Neural progenitor cell (in vitro differentiated cells): ENCODE data around the gene MGMT. TPM values are rescaled to one million over a fixed set of nuclear protein-coding genes. Genes with fewer than 3 reads are reported as not detected.

Experiments
- DNase-seq: peaks from one replicate; pipeline ENCODE4 v3.0.0-alpha.2; 2016; ENCODE audit warnings: low spot score
- H2AFZ ChIP-seq: fragments of 200-600 bp; sonication (generic); replicated peaks from 2 replicates; pipeline ENCODE4 v1.6.1; 2016; ENCODE audit warnings: antibody characterized with exemption
- H3F3A ChIP-seq: fragments of 200-600 bp; sonication (generic); 2 replicates; pipeline ENCODE4 v1.6.1; 2016; ENCODE audit warnings: antibody characterized with exemption, low read depth
- H3K27ac ChIP-seq: fragments of 200-600 bp; sonication (generic); 2 replicates; pipeline ENCODE4 v1.5.1; 2016; ENCODE audit warnings: mild to moderate bottlenecking
- H3K27me3 ChIP-seq: fragments of 200-600 bp; sonication (generic); 2 replicates; pipeline ENCODE4 v1.6.1; 2016; ENCODE audit warnings: mild to moderate bottlenecking, moderate library complexity
- H3K36me3 ChIP-seq: fragments of 200-600 bp; sonication (generic); 2 replicates; pipeline ENCODE4 v1.5.1; 2016
- H3K4me1 ChIP-seq: fragments of 200-600 bp; sonication (generic); 2 replicates; pipeline ENCODE4 v1.6.1; 2016; ENCODE audit warnings: mixed run types
- H3K4me2 ChIP-seq: fragments of 200-600 bp; sonication (generic); 2 replicates; pipeline ENCODE4 v1.6.1; 2016
- H3K4me3 ChIP-seq: fragments of 200-600 bp; sonication (generic); 2 replicates; pipeline ENCODE4 v1.5.1; 2016
- H3K79me2 ChIP-seq: fragments of 200-600 bp; sonication (generic); 2 replicates; pipeline ENCODE4 v1.6.1; 2016; ENCODE audit warnings: low read depth
- H3K9ac ChIP-seq: fragments of 200-600 bp; sonication (generic); 2 replicates; pipeline ENCODE4 v1.6.1; 2016
- H3K9me3 ChIP-seq: fragments of 200-600 bp; sonication (generic); 2 replicates; pipeline ENCODE4 v1.5.1; 2016; ENCODE audit warnings: low read depth
- H4K20me1 ChIP-seq: fragments of 200-600 bp; sonication (generic); 2 replicates; pipeline ENCODE4 v1.6.1; 2016; ENCODE audit warnings: low read depth
- H3K27ac Mint-ChIP-seq: 3 replicates; pipeline ENCODE4 v1.8.0; 2021; ENCODE audit warnings: mixed read lengths
- H3K27me3 Mint-ChIP-seq: 2 replicates; pipeline ENCODE4 v1.8.0; 2022; ENCODE audit warnings: low read depth, mild to moderate bottlenecking, inconsistent platforms, moderate library complexity, mixed read lengths; ENCODE audit not compliant: insufficient read depth
- H3K36me3 Mint-ChIP-seq: 3 replicates; pipeline ENCODE4 v1.8.0; 2021; ENCODE audit warnings: mixed read lengths
- H3K4me1 Mint-ChIP-seq: 3 replicates; pipeline ENCODE4 v1.8.0; 2021; ENCODE audit warnings: mixed read lengths
- H3K4me3 Mint-ChIP-seq: 3 replicates; pipeline ENCODE4 v1.8.0; 2021; ENCODE audit warnings: mild to moderate bottlenecking, moderate library complexity, mixed read lengths
- H3K9me3 Mint-ChIP-seq: 3 replicates; pipeline ENCODE4 v1.8.0; 2020; ENCODE audit warnings: mixed read lengths
- CTCF ChIP-seq: fragments of 200-600 bp; sonication (generic); IDR thresholded peaks from 2 replicates; pipeline ENCODE4 v1.5.1; 2017; ENCODE audit warnings: antibody characterized with exemption, mild to moderate bottlenecking
- EZH2 ChIP-seq: fragments of 200-600 bp; sonication (generic); IDR thresholded peaks from 2 replicates; pipeline ENCODE4 v1.6.1; 2017; ENCODE audit warnings: antibody characterized with exemption, mild to moderate bottlenecking, moderate library complexity
- EZH2phosphoT487 ChIP-seq: fragments of 200-600 bp; sonication (generic); IDR thresholded peaks from 2 replicates; pipeline ENCODE4 v1.6.1; 2017; ENCODE audit warnings: antibody characterized with exemption
- total RNA-seq: library from RNA; depleted of rRNA; stranded (reverse); fragments of >200 nt; gene quantifications from 2 replicates; pipeline ENCODE4 v1.2.3, GENCODE V29; 2015; ENCODE audit warnings: low replicate concordance

MGMT gene
- total RNA-seq, 1 donor from 2014 or later, result 17.5 TPM

DNA sequence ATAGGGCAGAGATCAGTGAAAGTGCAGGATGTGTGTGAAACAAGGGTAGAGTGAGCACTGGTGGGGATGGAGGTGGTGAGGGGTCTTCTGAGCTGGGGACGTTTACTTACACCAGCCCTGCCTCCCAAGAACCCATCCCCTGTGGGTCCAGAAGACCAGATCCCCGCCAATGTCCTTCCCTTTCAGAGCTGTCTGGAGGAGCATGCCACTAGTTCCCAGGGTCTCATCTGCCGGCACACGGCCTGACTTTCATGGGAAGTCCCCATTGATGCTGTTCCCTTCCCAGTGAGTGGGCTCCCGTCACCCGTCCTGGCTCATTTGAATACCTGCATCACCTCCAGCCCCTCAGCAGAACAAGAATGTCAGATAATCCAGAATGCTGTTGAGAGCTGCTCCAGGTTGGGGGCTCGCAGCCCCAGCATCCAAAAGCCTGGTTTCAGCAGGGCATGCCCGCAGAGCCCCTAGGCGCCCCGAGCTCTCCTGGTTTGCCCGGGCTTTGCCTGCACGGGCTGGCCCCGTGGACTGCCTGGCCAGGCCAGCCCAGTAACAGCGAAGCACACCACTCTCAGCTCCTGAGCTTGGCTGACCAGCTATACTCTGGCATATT lies 246.7 kb downstream of the MGMT start:
- no peak for TF ChIP-seq EZH2
- no peak for TF ChIP-seq EZH2phosphoT487
- no peak for TF ChIP-seq CTCF
- H3K4me3 Mint-ChIP-seq, result no peak overlapping the region
- Histone ChIP-seq H3K79me2 (no peaks in the 10 kb centered on the region), H3K4me3 (no peak overlapping the region), H2AFZ (no peak overlapping the region), H3K27me3 (no peaks in the 10 kb centered on the region), H3F3A (peaks cover 8% of the 10 kb centered on the region), H3K9me3 (no peaks in the 10 kb centered on the region), H3K4me1 (peaks cover 24% of the 10 kb centered on the region), H4K20me1 (peaks cover 3% of the 10 kb centered on the region), H3K4me2 (no peak overlapping the region), H3K36me3 (no peaks in the 10 kb centered on the region), H3K27ac (no peak overlapping the region), H3K9ac (no peak overlapping the region)
- H3K27ac Mint-ChIP-seq, result no peak overlapping the region
- peaks cover 29% of the 10 kb centered on the region for H3K4me1 Mint-ChIP-seq
- H3K9me3 Mint-ChIP-seq, result no peaks in the 10 kb centered on the region
- DNase-seq, result no peak
- H3K36me3 Mint-ChIP-seq, result peaks cover 6% of the 10 kb centered on the region
- no peaks in the 10 kb centered on the region for H3K27me3 Mint-ChIP-seq

DNA sequence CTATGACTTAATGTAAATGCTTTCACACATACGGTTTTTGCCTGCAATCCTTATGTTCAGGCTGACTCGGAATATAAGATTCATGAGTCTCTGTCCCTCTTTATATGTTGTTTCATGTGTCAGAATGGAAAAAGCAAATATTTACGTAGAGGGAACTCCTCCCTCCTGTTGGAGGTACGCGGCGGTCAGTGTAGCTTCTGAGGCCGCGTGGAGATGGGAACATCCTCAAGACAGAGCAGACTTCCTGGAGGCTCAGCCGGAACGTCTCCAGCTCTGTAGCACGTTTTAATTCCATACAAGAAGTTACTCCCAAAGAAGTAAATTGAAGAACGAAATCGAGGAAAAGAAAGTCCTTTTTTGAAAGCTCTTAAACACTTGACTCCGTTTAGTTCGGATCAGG lies 248.8 kb downstream of the MGMT start:
- TF ChIP-seq EZH2 (no peak), CTCF (no peak), EZH2phosphoT487 (no peak)
- H3K9me3 ChIP-seq, result no peaks in the 10 kb centered on the region
- Mint-ChIP-seq H3K27ac (no peak overlapping the region), H3K36me3 (peaks cover 2% of the 10 kb centered on the region), H3K4me3 (no peak overlapping the region), H3K9me3 (peaks cover 2% of the 10 kb centered on the region), H3K4me1 (peaks cover 26% of the 10 kb centered on the region), H3K27me3 (peaks cover 4% of the 10 kb centered on the region)
- no peak for DNase-seq
- H3K4me2 ChIP-seq, result no peak overlapping the region
- peaks cover 18% of the 10 kb centered on the region for H3K4me1 ChIP-seq
- H2AFZ ChIP-seq, result no peak overlapping the region
- no peak overlapping the region for H3K27ac ChIP-seq
- H3K4me3 ChIP-seq, result no peak overlapping the region
- H4K20me1 ChIP-seq, result peaks cover 3% of the 10 kb centered on the region
- no peaks in the 10 kb centered on the region for H3K27me3 ChIP-seq
- no peaks in the 10 kb centered on the region for H3K36me3 ChIP-seq
- H3K79me2 ChIP-seq, result no peaks in the 10 kb centered on the region
- peaks cover 8% of the 10 kb centered on the region for H3F3A ChIP-seq
- H3K9ac ChIP-seq, result no peak overlapping the region

- Histone ChIP-seq H3K36me3 (no peaks in the 10 kb centered on the region), H3K9ac (no peak overlapping the region), H3K4me3 (no peak overlapping the region), H3K4me2 (no peak overlapping the region), H3K27me3 (no peaks in the 10 kb centered on the region), H3K79me2 (no peaks in the 10 kb centered on the region), H3F3A (peaks cover 5% of the 10 kb centered on the region), H3K4me1 (peaks cover 14% of the 10 kb centered on the region), H4K20me1 (peaks cover under 1% of the 10 kb centered on the region), H3K27ac (no peak overlapping the region), H3K9me3 (no peaks in the 10 kb centered on the region), H2AFZ (no peak overlapping the region)
- Mint-ChIP-seq H3K9me3 (peaks cover 6% of the 10 kb centered on the region), H3K4me1 (peaks cover 22% of the 10 kb centered on the region), H3K27me3 (peaks cover 4% of the 10 kb centered on the region), H3K4me3 (no peak overlapping the region), H3K36me3 (peaks cover 2% of the 10 kb centered on the region), H3K27ac (no peak overlapping the region)
- TF ChIP-seq EZH2phosphoT487 (no peak), EZH2 (no peak), CTCF (no peak)
- DNase-seq, result no peak
Observed at GRCh38 chr10:129716211-129716681, 249.2 kb downstream of the MGMT start.
